Keratinocyte (primary cell): ENCODE measurements around the gene RELB. TPM values are rescaled to one million over a fixed set of nuclear protein-coding genes. Genes with fewer than 3 reads are reported as not detected.

Source experiments
- DNase-seq: peaks from one replicate; pipeline ENCODE4 v3.0.0-alpha.2; 2011; ENCODE audit warnings: low read depth, missing footprints, low spot score
- FAIRE-seq: peaks from 2 replicates; lab custom pipeline; 2011; peaks lifted over from hg19 to GRCh38; lab: Jason Lieb, UNC
- H2AFZ ChIP-seq: 2 replicates; pipeline ENCODE4 v1.6.0; 2012; ENCODE audit warnings: low read length, control low read depth, inconsistent platforms; ENCODE audit not compliant: control insufficient read depth
- H3K27ac ChIP-seq: 2 replicates; pipeline ENCODE4 v1.5.1; 2011; ENCODE audit warnings: low read length; ENCODE audit not compliant: control insufficient read depth, insufficient read depth
- H3K27me3 ChIP-seq: 3 replicates; pipeline ENCODE4 v1.6.0; 2011; ENCODE audit warnings: low read length; ENCODE audit not compliant: control insufficient read depth, insufficient read depth; ENCODE audit errors: extremely low read depth
- H3K36me3 ChIP-seq, 2 experiments: 2 replicates in 1 of 2; 3 replicates in 1 of 2; pipeline ENCODE4 v1.5.1; 2011; ENCODE audit warnings: low read length in 2 of 2, mild to moderate bottlenecking in 1 of 2; ENCODE audit not compliant: control insufficient read depth in 2 of 2, insufficient read depth in 2 of 2; ENCODE audit errors: extremely low read depth in 1 of 2
- H3K4me1 ChIP-seq: 3 replicates; pipeline ENCODE4 v1.5.1; 2011; ENCODE audit warnings: low read length; ENCODE audit not compliant: control insufficient read depth, insufficient read depth; ENCODE audit errors: extremely low read depth
- H3K4me2 ChIP-seq: 3 replicates; pipeline ENCODE4 v1.6.0; 2011; ENCODE audit warnings: low read depth, low read length; ENCODE audit not compliant: control insufficient read depth, insufficient read depth; ENCODE audit errors: extremely low read depth
- H3K4me3 ChIP-seq, 3 experiments: fragments of 200-600 bp in 1 of 3; sonication (generic) in 1 of 3; 2 replicates in 2 of 3; 3 replicates in 1 of 3; pipeline ENCODE4 v1.5.1; 2011 to 2016; ENCODE audit warnings: low read length in 3 of 3, mild to moderate bottlenecking in 3 of 3, control low read depth in 2 of 3, inconsistent platforms in 1 of 3, low read depth in 1 of 3, mixed read lengths in 1 of 3, mixed run types in 1 of 3, moderate library complexity in 1 of 3; ENCODE audit not compliant: control insufficient read depth in 2 of 3, insufficient read depth in 2 of 3; ENCODE audit errors: extremely low read depth in 1 of 3
- H3K79me2 ChIP-seq: 2 replicates; pipeline ENCODE4 v1.6.0; 2012; ENCODE audit warnings: low read length; ENCODE audit not compliant: control insufficient read depth, insufficient read depth
- H3K9ac ChIP-seq: 3 replicates; pipeline ENCODE4 v1.6.0; 2011; ENCODE audit warnings: low read length; ENCODE audit not compliant: control insufficient read depth, insufficient read depth; ENCODE audit errors: extremely low read depth
- H3K9me1 ChIP-seq: 3 replicates; pipeline ENCODE4 v1.6.0; 2011; ENCODE audit warnings: low read length; ENCODE audit not compliant: control insufficient read depth, insufficient read depth; ENCODE audit errors: extremely low read depth
- H3K9me3 ChIP-seq: 2 replicates; pipeline ENCODE4 v1.5.1; 2012; ENCODE audit warnings: low read depth, low read length; ENCODE audit not compliant: control insufficient read depth
- H4K20me1 ChIP-seq: 3 replicates; pipeline ENCODE4 v1.6.0; 2011; ENCODE audit warnings: low read length; ENCODE audit not compliant: control insufficient read depth, insufficient read depth; ENCODE audit errors: extremely low read depth
- CTCF ChIP-seq, 3 experiments: IDR thresholded peaks in 1 of 3; conservative IDR thresholded peaks in 1 of 3; optimal IDR thresholded peaks in 1 of 3; 2 replicates in 2 of 3; 3 replicates in 1 of 3; pipeline versions ENCODE3 to v1.5.1; 2011; ENCODE audit warnings: low read length in 3 of 3, mild to moderate bottlenecking in 3 of 3, moderate library complexity in 2 of 3, control low read depth in 1 of 3, inconsistent platforms in 1 of 3; ENCODE audit not compliant: insufficient read depth in 2 of 3; ENCODE audit errors: extremely low read depth in 1 of 3
- EZH2 ChIP-seq: IDR thresholded peaks from one replicate; pipeline ENCODE4 v1.6.1; 2012; ENCODE audit warnings: inconsistent platforms, mild to moderate bottlenecking, low read length, moderate library complexity
- dilution Hi-C: fragments of 300-500 bp; cut with MboI; formaldehyde crosslinking; loops from one replicate; pipeline ENCODE4 v1.7.0; 2020; ENCODE audit warnings: low sequenced_read_pairs; ENCODE audit not compliant: extremely low pct_ligation_motif_present
- polyA plus RNA-seq, 5 experiments: library from polyadenylated mRNA; depleted of rRNA in 3 of 5; stranded (reverse) in 3 of 5; stranded (forward) in 1 of 5; unstranded in 1 of 5; fragments of >200 nt; gene quantifications; 1 replicate in 1 of 5; 2 replicates in 3 of 5; 3 replicates in 1 of 5; pipeline versions ENCODE4 v1.2.1 to v1.2.3, GENCODE V29; 2011 to 2012; ENCODE audit warnings: missing spikeins in 2 of 5, low read depth in 1 of 5, low replicate concordance in 1 of 5

RELB gene
- polyA plus RNA-seq, 1 donor (not counting 4 experiments of a cell fraction or from before 2014, with no cell fraction given) = 3.6 TPM

GRCh38 chr19:44986389-44986788 lies 14.9 kb upstream of the RELB start:
- FAIRE-seq (no peak), DNase-seq (no peak)
- no peaks in the 10 kb centered on the region for H3K9me1 ChIP-seq
- no peak overlapping the region for H3K27ac ChIP-seq
- H3K4me1 ChIP-seq = no peaks in the 10 kb centered on the region
- H3K9me3 ChIP-seq = no peaks in the 10 kb centered on the region
- TF ChIP-seq CTCF (optimal IDR thresholded peaks at IDR 0.05 in 1 of 3, IDR thresholded peaks at IDR 0.05 in 1 of 3, conservative IDR thresholded peaks at IDR 0.05 in 1 of 3; ENCODE audit: extremely low read depth in 1 of 3, insufficient read depth in 2 of 3, low read length in 3 of 3) = no peak
- TF ChIP-seq EZH2 = no peak
- no peak overlapping the region for H3K4me2 ChIP-seq
- H2AFZ ChIP-seq = no peak overlapping the region
- no peaks in the 10 kb centered on the region for H3K27me3 ChIP-seq
- dilution Hi-C loops = no loop called here
- H3K4me3 ChIP-seq = no peak overlapping the region
- peaks cover 27 to 30% of the 10 kb centered on the region in 2 experiments for H3K36me3 ChIP-seq
- H3K79me2 ChIP-seq = no peaks in the 10 kb centered on the region
- no peak overlapping the region for H3K9ac ChIP-seq
- no peaks in the 10 kb centered on the region for H4K20me1 ChIP-seq

GRCh38 chr19:44987148-44987675 lies 14.1 kb upstream of the RELB start:
- Histone ChIP-seq H2AFZ (no peak overlapping the region), H3K9me3 (no peaks in the 10 kb centered on the region), H3K9ac (no peak overlapping the region), H4K20me1 (no peaks in the 10 kb centered on the region), H3K27ac (no peak overlapping the region), H3K4me1 (no peaks in the 10 kb centered on the region), H3K4me3 (no peak overlapping the region), H3K9me1 (no peaks in the 10 kb centered on the region), H3K4me2 (no peak overlapping the region), H3K79me2 (no peaks in the 10 kb centered on the region), H3K27me3 (no peaks in the 10 kb centered on the region), H3K36me3 (peaks cover 28 to 30% of the 10 kb centered on the region in 2 experiments)
- dilution Hi-C loops = no loop called here
- TF ChIP-seq CTCF (optimal IDR thresholded peaks at IDR 0.05 in 1 of 3, IDR thresholded peaks at IDR 0.05 in 1 of 3, conservative IDR thresholded peaks at IDR 0.05 in 1 of 3; ENCODE audit: extremely low read depth in 1 of 3, insufficient read depth in 2 of 3, low read length in 3 of 3) (no peak), EZH2 (no peak)
- DNase-seq = no peak
- no peak for FAIRE-seq
